Activated CD4-positive, alpha-beta T cell treated with anti-CD3 and anti-CD28 coated beads, Interleukin-2, amount 50 U/mL, for 4 hours (primary cell): ENCODE data around the gene NSUN2.
"Not testable (repeated sequence)": the region's sequence is repeated elsewhere in the genome, so short reads cannot be mapped to it uniquely, and the experiment has no call there.

Experiments
- DNase-seq, 2 experiments: peaks; one replicate each; pipeline ENCODE4 v3.0.0-alpha.2; 2020

Gene NSUN2

GRCh38 chr5:6581559-6582426, 51.1 kb downstream of the NSUN2 start:
- DNase-seq, result no peak

GRCh38 chr5:6581090-6581489, 51.8 kb downstream of the NSUN2 start:
- no peak for DNase-seq

- no peak for DNase-seq
Measured at GRCh38 chr5:6579535-6579934, 53.3 kb downstream of the NSUN2 start.

GRCh38 chr5:6578676-6579343, 54.0 kb downstream of the NSUN2 start:
- no peak for DNase-seq

GRCh38 chr5:6576861-6577501, 55.9 kb downstream of the NSUN2 start:
- DNase-seq, result no peak

- no peak for DNase-seq
Measured at GRCh38 chr5:6574537-6575245, 58.2 kb downstream of the NSUN2 start.

GRCh38 chr5:6574111-6574510, 58.7 kb downstream of the NSUN2 start:
- DNase-seq, result no peak

- no peak for DNase-seq
Measured at GRCh38 chr5:6573651-6574101, 59.2 kb downstream of the NSUN2 start.

GRCh38 chr5:6572825-6573380, 59.9 kb downstream of the NSUN2 start:
- DNase-seq, result no peak

GRCh38 chr5:6572086-6572824, 60.6 kb downstream of the NSUN2 start:
- DNase-seq, result no peak

GRCh38 chr5:6571607-6572006, 61.2 kb downstream of the NSUN2 start:
- not testable (repeated sequence) for DNase-seq

GRCh38 chr5:6570530-6570929, 62.3 kb downstream of the NSUN2 start:
- DNase-seq, result no peak

- no peak for DNase-seq
Measured at GRCh38 chr5:6568889-6569288, 64.0 kb downstream of the NSUN2 start.

GRCh38 chr5:6568383-6568782, 64.5 kb downstream of the NSUN2 start:
- DNase-seq, result no peak

GRCh38 chr5:6567835-6568234, 65.0 kb downstream of the NSUN2 start:
- no peak for DNase-seq

- no peak for DNase-seq
Measured at GRCh38 chr5:6567068-6567467, 65.8 kb downstream of the NSUN2 start.

- no peak for DNase-seq
Measured at GRCh38 chr5:6565492-6565891, 67.4 kb downstream of the NSUN2 start.

GRCh38 chr5:6557807-6558575, 74.9 kb downstream of the NSUN2 start:
- no peak for DNase-seq

- DNase-seq, result no peak
Measured at GRCh38 chr5:6556802-6557102, 76.1 kb downstream of the NSUN2 start.

- DNase-seq, result no peak
Measured at GRCh38 chr5:6556089-6556801, 76.6 kb downstream of the NSUN2 start.

- no peak for DNase-seq
Measured at GRCh38 chr5:6554812-6555211, 78.0 kb downstream of the NSUN2 start.
